ENCODE measurements around the gene LMF1. TPM values are rescaled to one million over a fixed set of nuclear protein-coding genes. Genes with fewer than 3 reads are reported as not detected.

Gene LMF1
- total RNA-seq, 1 donor from 2014 or later, result 24.6 TPM

DNA sequence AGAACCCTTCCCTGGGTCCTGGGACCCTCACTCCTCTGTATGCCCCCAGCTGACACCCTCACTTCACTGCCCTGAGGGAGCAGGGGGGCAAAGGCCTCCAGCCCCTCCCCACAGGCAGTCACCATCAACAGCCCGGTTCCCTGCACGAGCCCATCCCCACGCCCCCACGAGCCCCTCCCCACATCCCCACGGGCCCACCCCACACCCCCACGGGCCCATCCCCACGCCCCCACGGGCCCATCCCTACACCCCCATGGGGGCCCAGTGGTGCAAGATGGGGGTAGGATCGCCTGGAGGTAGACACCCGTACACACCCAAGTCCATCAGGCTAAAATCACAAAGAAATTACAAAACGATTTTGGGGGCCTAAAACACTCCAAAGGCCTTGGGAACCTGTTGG, 42.3 kb downstream of the LMF1 start:
- DNase-seq (ENCODE audit: extremely low spot score, unreplicated experiment), result no peak
- Mint-ChIP-seq H3K4me1 (ENCODE audit: unreplicated experiment) (no peaks in the 10 kb centered on the region), H3K27me3 (ENCODE audit: unreplicated experiment) (no peaks in the 10 kb centered on the region), H3K9me3 (ENCODE audit: unreplicated experiment) (peaks cover 4% of the 10 kb centered on the region), H3K36me3 (ENCODE audit: unreplicated experiment) (peaks cover 21% of the 10 kb centered on the region), H3K27ac (ENCODE audit: unreplicated experiment) (no peak overlapping the region), H3K4me3 (ENCODE audit: unreplicated experiment) (no peak overlapping the region)
- TF ChIP-seq, protein P1, sequence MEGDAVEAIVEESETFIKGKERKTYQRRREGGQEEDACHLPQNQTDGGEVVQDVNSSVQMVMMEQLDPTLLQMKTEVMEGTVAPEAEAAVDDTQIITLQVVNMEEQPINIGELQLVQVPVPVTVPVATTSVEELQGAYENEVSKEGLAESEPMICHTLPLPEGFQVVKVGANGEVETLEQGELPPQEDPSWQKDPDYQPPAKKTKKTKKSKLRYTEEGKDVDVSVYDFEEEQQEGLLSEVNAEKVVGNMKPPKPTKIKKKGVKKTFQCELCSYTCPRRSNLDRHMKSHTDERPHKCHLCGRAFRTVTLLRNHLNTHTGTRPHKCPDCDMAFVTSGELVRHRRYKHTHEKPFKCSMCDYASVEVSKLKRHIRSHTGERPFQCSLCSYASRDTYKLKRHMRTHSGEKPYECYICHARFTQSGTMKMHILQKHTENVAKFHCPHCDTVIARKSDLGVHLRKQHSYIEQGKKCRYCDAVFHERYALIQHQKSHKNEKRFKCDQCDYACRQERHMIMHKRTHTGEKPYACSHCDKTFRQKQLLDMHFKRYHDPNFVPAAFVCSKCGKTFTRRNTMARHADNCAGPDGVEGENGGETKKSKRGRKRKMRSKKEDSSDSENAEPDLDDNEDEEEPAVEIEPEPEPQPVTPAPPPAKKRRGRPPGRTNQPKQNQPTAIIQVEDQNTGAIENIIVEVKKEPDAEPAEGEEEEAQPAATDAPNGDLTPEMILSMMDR (IDR thresholded peaks at IDR 0.05), result no peak

DNA sequence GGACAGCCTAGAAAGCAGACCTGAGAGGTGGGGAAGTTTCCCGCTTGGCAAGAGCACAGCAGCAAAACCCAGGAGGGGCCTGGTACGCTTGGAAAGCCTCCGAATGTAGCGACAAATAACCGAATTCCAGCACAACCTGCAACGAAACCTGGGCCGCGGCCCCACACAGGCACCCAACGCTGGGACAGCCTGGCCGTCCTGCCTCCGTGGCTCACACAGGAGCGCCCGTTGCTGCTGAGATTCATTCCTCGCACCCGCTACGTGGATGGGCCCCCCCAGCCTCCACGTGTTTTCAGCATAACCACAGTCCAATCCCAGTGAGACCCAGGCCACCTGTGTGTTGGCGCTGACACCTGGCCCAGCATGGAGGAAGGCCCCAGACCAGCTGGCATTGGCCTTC, 42.9 kb downstream of the LMF1 start:
- Mint-ChIP-seq H3K27ac (ENCODE audit: unreplicated experiment) (no peak overlapping the region), H3K27me3 (ENCODE audit: unreplicated experiment) (no peaks in the 10 kb centered on the region), H3K4me3 (ENCODE audit: unreplicated experiment) (no peak overlapping the region), H3K36me3 (ENCODE audit: unreplicated experiment) (peaks cover 24% of the 10 kb centered on the region), H3K9me3 (ENCODE audit: unreplicated experiment) (peaks cover 4% of the 10 kb centered on the region), H3K4me1 (ENCODE audit: unreplicated experiment) (no peaks in the 10 kb centered on the region)
- no peak for DNase-seq (ENCODE audit: extremely low spot score, unreplicated experiment)
- TF ChIP-seq, protein P1 (IDR thresholded peaks at IDR 0.05), result no peak

- no peaks in the 10 kb centered on the region for H3K4me1 Mint-ChIP-seq (ENCODE audit: unreplicated experiment)
- no peaks in the 10 kb centered on the region for H3K27me3 Mint-ChIP-seq (ENCODE audit: unreplicated experiment)
- TF ChIP-seq, protein P1 (IDR thresholded peaks at IDR 0.05), result no peak
- no peak overlapping the region for H3K27ac Mint-ChIP-seq (ENCODE audit: unreplicated experiment)
- no peak overlapping the region for H3K4me3 Mint-ChIP-seq (ENCODE audit: unreplicated experiment)
- no peak for DNase-seq (ENCODE audit: extremely low spot score, unreplicated experiment)
- H3K36me3 Mint-ChIP-seq (ENCODE audit: unreplicated experiment), result peaks cover 22% of the 10 kb centered on the region
- H3K9me3 Mint-ChIP-seq (ENCODE audit: unreplicated experiment), result peaks cover 4% of the 10 kb centered on the region
These were observed 43.4 kb downstream of the LMF1 start for GRCh38 chr16:927406-927805.

- H3K27me3 Mint-ChIP-seq (ENCODE audit: unreplicated experiment), result no peaks in the 10 kb centered on the region
- no peak for DNase-seq (ENCODE audit: extremely low spot score, unreplicated experiment)
- H3K27ac Mint-ChIP-seq (ENCODE audit: unreplicated experiment), result no peak overlapping the region
- H3K9me3 Mint-ChIP-seq (ENCODE audit: unreplicated experiment), result peaks cover 4% of the 10 kb centered on the region
- no peaks in the 10 kb centered on the region for H3K4me1 Mint-ChIP-seq (ENCODE audit: unreplicated experiment)
- TF ChIP-seq, protein P1 (IDR thresholded peaks at IDR 0.05), result no peak
- peaks cover 29% of the 10 kb centered on the region for H3K36me3 Mint-ChIP-seq (ENCODE audit: unreplicated experiment)
- H3K4me3 Mint-ChIP-seq (ENCODE audit: unreplicated experiment), result no peak overlapping the region
These were observed 44.1 kb downstream of the LMF1 start for GRCh38 chr16:926715-927114.

- TF ChIP-seq, protein P1 (IDR thresholded peaks at IDR 0.05), result no peak
- Mint-ChIP-seq H3K36me3 (ENCODE audit: unreplicated experiment) (peaks cover 21% of the 10 kb centered on the region), H3K4me1 (ENCODE audit: unreplicated experiment) (peaks cover 17% of the 10 kb centered on the region), H3K9me3 (ENCODE audit: unreplicated experiment) (peaks cover 4% of the 10 kb centered on the region), H3K27ac (ENCODE audit: unreplicated experiment) (no peak overlapping the region), H3K4me3 (ENCODE audit: unreplicated experiment) (no peak overlapping the region), H3K27me3 (ENCODE audit: unreplicated experiment) (no peaks in the 10 kb centered on the region)
- no peak for DNase-seq (ENCODE audit: extremely low spot score, unreplicated experiment)
These were observed 46.0 kb downstream of the LMF1 start for GRCh38 chr16:924806-925205.

Measured in osteocyte (in vitro differentiated cells).